Medulla oblongata (tissue), 1 donor: ENCODE measurements around the gene CEACAM1.
"Not testable (repeated sequence)": the region's sequence is repeated elsewhere in the genome, so short reads cannot be mapped to it uniquely, and the experiment has no call there.

ENCODE experiments used
- DNase-seq: peaks from one replicate; pipeline ENCODE4 v3.0.0-alpha.2; 2015; ENCODE audit errors: extremely low spot score

CEACAM1 gene

DNA sequence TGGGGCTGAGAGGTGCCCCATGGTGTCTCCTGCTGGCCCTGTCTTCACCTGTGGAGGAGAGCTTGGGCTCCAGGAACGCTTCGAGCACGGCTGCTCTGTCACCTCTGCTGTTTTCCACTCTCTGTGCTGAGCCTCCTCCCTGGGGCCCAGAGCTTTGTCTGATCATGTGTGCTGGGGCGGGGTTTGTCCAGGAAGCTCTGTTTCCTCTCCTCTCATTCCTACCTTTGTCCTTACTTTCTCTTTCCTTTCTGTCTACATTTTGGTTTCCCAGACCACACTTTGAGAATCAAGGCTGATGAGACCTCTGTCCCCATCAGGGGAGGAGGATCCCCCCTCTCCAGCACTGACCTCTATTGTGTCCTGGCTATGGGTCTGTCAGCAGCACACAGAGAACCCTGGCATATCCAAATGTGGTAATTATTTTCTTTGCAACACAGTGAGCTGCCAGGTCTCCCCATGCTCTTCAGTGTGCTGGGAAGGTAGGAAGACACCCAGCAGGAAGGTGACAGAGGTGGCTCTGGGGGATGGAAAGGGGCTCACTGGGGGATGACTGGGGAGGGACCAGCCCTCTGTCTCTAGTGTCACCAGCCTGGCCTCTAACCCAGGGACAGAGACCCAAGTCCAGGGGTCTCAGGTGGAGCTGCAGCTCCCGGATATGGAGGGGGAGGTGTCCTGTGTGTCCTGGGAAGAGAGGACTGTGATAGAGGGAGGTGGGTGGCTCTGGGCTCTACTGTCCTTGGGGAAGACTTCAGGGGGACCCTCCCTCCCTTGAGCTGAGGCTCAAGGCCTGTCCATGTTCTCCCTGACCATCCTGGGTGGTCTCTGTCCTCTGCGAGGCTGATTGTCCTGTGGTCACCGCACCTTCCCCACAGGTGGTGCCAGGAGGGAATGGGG, at the start of gene CEACAM1:
Gene CEACAM1, minus strand, starts transcription at position 128 of the 894 bp plus-strand sequence. Its CDS starts 107 bp downstream, at position 21.
- DNase-seq, result peak; percentile 36

- no peak for DNase-seq
Observed at GRCh38 chr19:42577016-42577415, 48.7 kb upstream of the CEACAM1 start.

- DNase-seq, result no peak
Observed at GRCh38 chr19:42576241-42576640, 48.0 kb upstream of the CEACAM1 start.

DNA sequence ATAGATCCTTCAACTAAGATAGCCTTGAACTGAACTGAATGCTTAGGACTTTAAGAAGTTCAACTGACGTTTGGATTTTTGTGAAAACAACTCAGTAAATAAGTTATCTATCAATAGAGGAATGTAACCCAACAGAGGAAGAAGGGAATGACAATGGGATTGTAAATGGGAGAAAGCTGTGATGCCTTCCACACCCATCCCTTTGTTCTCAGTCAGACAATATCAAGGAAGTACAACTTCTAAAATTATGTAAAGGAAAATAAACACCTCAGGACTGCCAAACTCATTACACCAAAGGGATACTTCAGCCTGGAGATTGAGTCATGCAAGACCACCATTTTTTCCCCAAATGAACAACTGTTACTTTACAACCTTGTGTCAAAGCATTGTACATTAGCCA, 45.4 kb upstream of the CEACAM1 start:
- DNase-seq, result no peak

GRCh38 chr19:42571116-42571515, 42.8 kb upstream of the CEACAM1 start:
- DNase-seq, result no peak

DNA sequence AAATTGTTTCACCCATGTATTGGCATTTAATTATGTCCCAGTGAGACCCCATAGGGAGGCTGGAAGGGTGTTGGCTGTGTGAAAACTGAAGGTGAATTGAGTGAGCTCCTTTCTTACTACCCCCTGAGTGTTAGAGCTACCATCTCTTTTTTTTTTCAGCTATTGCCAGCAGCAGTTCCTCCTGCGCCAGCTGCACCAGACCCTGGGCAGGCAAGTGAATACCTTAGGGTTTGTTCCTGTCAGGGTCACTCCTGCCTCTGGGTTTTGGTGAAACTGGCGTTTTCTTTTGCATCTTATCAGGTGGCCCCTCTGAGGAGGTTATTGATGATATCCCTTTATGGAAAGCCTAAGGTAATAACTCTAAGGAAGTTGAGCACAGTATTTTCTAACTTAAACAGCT, 40.9 kb upstream of the CEACAM1 start:
- no peak for DNase-seq

DNA sequence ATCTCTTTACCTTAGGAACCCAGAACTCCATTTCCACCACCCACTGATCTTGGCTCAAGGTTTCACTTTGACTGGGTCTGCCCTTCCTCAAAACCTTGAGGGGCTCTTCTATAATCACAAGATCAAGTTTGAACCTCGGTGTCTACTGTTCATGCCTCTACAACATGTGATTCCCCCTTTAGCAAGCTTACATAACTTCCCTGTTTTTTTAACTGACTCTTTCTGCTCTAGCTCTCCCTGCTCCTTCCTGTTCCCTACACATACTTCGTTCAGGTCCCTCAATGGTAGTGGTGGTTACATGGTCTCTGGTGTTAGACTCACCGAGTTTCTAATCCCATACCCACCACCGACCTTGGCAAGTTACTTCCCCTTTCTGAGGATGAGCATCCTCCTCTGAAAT, 39.7 kb upstream of the CEACAM1 start:
- peak; percentile 81 for DNase-seq

GRCh38 chr19:42567567-42567966, 39.3 kb upstream of the CEACAM1 start:
- DNase-seq, result no peak

GRCh38 chr19:42563352-42564210, 35.3 kb upstream of the CEACAM1 start:
- peak; percentile 68 for DNase-seq

DNA sequence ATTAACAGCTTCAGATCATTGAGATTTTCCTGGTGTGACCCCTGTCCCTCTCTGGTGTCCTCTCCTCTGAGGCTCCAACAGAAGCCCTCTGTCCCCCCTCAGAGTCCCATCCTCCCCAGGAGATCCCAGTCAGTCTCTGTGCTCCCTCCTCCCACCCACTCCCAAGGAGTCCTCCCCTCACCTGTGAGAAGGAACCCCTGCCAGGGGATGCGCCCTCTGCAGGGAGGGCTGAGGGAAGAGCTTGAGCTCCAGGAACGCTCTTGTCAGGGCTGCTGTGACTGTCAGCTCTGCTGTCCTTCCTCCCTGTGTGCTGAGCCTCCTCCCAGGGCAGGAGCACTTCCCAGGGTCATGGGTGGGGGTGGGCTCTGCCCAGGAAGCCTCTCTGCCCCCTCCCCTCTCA, 33.2 kb upstream of the CEACAM1 start:
- no peak for DNase-seq

DNA sequence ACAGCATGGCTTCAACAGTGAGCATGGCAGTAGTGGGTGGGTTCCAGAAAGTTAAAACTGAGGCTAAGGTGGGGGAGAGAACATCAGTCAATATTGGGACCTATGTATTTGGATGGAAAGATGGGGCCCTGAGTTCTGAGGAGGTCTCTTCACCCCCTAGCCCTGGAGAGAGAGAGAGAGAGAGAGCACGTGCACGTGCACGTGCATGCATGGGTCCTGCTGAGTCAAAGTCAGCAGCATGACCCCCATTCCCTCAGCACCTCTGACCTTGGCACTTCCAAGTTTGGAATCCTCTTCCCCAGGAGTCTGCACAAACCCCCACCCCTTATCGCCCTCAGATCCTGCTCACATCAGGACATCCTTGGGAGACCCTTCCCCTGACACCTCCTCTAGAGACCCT, 32.5 kb upstream of the CEACAM1 start:
- DNase-seq, result no peak

GRCh38 chr19:42558450-42559150, 30.3 kb upstream of the CEACAM1 start:
- no peak for DNase-seq

DNA sequence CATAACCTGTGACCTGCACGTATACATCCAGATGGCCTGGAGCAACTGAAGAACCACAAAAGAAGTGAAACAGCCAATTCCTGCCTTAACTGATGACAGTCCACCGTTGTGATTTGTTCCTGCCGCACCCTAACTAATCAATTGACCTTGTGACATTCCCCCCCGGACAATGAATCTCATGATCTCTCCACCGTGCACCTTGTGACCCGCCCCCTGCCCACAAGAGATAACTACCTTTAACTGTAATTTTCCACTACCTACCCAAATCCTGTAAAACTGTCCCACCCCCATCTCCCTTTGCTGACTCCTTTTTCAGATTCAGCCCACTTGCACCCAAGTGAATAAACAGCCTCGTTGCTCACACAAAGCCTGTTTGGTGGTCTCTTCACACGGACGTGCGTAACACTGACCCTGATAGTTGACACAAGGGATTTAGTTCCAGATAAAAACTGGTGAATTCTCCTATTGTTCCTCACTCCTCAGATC, 29.1 kb upstream of the CEACAM1 start:
- DNase-seq, result not testable (repeated sequence)

- DNase-seq, result peak; percentile 65
Observed at GRCh38 chr19:42555801-42556200, 27.5 kb upstream of the CEACAM1 start.

DNA sequence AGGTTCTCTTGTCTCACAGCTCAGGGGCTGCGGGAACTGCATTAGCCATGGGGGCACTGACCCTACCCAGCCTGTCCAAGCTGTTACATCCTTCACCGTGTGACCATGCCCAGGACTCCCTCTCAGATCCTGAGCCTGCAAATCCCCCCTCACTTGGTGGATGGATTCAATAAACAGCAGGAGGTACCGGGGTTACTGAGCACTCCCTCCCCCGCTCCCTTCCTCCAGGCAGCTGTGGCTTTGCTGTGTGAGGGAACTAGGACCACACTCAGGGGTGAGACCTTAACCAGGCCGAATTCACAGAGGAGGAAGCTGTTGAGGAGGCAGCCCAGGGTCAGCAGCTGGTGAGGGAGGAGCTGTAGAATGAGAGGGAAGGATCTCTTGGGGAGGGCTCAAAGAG, 27.0 kb upstream of the CEACAM1 start:
- DNase-seq, result peak; percentile 70

DNA sequence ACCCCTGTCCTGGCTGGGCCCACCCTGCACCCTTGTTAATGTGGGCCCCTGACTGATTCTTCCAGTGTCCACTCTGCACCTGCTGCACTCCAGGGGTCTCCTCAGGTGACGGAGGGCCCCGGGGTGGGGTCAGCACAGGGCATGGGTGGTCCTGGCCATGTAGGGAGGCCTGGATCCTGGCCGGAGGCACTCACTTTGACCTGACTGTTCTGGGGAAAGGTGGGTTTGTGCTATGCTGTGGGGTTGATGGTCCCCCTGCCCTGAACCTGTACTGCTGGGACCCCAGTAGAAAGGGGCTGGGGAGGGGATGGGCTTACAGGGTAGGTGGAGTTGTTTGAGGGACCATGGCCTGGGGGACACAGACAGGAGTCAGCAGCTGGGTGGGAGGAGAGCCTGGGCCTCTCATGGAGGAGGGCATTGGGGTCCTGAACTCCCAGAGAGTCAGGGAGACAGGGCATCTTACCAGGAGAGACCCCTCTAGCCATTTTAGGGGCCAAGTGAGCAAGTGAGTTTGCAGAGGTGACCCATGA, 25.8 kb upstream of the CEACAM1 start:
- no peak for DNase-seq

DNA sequence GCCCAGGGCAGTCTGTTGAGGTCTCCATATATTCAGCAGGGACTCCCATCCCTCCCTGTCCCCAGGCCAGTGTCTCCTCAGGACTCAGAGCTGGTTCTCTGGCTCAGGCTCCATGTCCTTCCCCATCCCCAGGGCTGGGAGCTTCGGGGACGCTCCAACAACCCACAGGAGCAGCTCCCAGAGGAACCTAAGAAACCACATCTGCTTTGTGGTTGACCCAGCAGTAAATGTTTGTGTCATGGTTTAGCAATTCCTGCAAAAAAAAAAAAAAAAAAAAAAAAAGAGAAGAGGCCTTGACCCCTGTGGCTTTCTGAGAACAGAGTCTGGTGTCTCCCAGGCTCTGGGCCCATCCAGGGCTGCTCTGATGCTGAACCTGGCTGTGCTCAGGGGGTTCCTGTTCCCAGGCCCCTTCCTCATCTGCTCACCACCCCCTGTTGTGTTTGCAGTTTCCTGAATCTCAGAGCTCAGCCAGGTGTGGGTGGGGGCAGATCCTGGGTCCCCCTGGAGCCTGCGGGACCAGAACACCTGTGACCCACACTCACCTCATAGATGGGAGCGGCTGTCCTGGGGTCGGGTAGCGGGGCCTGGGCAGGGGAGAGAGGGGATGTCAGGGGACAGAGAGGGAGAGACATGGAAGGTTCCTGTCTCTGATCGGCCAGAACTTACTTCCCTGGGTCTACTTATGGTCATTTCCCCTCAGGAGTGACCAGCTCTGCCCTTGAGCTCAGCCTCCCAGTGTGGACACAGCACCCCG, 25.2 kb upstream of the CEACAM1 start:
- peak; percentile 50 for DNase-seq

GRCh38 chr19:42552086-42553065, 24.1 kb upstream of the CEACAM1 start:
- no peak for DNase-seq

- not testable (repeated sequence) for DNase-seq
Observed at GRCh38 chr19:42550521-42550920, 22.2 kb upstream of the CEACAM1 start.

DNA sequence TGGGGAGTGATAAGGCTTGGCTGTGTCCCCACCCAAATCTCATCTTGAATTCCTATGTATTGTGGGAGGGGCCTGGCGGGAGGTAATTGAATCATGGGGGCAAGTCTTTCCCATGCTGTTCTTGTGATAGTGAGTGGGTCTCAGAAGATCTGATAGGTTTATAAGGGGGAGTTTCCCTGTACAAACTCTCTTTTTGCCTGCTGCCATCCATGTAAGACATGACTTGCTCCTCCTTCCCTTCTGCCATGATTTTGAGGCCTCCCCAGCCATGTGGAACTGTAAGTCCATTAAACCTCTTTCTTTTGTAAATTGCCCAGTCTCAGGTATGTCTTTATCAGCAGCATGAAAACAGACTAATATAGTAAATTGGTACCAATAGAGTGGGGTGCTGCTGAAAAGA, 20.8 kb upstream of the CEACAM1 start:
- not testable (repeated sequence) for DNase-seq
